ENCODE results near the gene VCX2. TPM values are rescaled to one million over a fixed set of nuclear protein-coding genes. Genes with fewer than 3 reads are reported as not detected.

Gene VCX2
- polyA plus RNA-seq, 1 experiment, result not detected

DNA sequence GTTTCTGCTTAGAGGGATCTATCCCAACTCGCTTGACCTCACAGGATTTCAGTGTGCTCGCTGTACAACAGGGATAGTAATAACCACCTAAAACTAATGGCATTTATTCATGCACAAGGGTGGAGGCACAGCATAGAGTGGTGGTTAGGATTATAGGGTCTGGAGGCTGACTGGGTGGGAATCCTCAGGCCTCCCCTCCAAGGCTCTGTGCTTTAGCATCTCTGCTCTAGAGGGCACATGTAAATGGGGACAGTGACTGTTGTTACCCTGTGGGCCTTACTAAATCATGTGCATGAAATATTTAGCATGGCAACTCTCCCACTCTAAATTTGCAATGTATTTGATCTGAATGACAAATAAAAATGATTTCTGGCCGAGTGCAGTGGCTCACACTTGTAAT, 29.2 kb downstream of the VCX2 start:
- peaks cover 7% of the 10 kb centered on the region; the same call in 1 of the 2 replicates for H3K9me3 ChIP-seq (ENCODE audit: control insufficient read depth, insufficient read depth, low read length)
- TF ChIP-seq, protein P1, sequence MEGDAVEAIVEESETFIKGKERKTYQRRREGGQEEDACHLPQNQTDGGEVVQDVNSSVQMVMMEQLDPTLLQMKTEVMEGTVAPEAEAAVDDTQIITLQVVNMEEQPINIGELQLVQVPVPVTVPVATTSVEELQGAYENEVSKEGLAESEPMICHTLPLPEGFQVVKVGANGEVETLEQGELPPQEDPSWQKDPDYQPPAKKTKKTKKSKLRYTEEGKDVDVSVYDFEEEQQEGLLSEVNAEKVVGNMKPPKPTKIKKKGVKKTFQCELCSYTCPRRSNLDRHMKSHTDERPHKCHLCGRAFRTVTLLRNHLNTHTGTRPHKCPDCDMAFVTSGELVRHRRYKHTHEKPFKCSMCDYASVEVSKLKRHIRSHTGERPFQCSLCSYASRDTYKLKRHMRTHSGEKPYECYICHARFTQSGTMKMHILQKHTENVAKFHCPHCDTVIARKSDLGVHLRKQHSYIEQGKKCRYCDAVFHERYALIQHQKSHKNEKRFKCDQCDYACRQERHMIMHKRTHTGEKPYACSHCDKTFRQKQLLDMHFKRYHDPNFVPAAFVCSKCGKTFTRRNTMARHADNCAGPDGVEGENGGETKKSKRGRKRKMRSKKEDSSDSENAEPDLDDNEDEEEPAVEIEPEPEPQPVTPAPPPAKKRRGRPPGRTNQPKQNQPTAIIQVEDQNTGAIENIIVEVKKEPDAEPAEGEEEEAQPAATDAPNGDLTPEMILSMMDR (IDR thresholded peaks at IDR 0.05; ENCODE audit: low read depth, low read length), result no peak
- H3K4me3 ChIP-seq (ENCODE audit: low read depth, low read length), result no peak overlapping the region
- ChIA-PET CTCF (no interaction called here), POLR2A (no interaction called here)
- DNase-seq (ENCODE audit: low read depth, low spot score), result no peak
- no peaks in the 10 kb centered on the region for H3K27me3 ChIP-seq (ENCODE audit: control insufficient read depth, insufficient read depth, low read length)
- no peak overlapping the region for H3K27ac ChIP-seq (ENCODE audit: low read depth, low read length)

DNA sequence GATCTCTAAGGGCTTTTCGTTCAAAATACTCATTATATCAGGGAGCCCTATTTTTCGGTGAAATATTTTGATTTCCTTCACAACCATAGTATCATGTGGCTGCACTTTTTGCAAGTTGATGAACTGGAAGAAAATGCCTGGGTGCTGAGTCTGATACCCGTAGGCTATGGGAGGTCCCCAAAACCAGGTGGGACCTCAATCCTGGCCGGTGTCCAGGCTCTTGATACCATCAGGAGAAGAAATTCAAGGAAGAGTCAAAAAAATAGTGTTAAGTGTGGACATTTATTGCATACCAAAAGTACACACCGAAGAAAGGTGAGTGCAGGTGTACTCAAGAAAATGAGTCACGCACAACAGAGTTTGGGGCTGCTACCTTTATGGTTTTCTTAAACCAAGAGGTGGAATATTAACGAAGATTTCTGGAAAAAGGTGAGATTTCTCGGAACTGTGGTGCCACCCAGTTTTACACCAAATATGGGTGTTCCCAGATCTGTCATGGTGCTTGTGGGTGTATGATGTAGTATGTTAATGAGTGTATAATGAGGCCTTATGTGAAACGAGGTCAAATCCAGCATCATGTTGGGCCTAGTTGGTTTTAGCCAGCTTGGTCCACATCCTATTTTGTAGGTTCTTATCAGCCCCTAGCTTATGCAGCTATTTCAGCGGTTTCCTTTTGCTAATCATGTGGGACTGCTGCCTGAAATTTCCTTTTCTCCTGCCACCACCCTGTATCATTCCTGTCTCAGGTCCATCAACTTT, 29.9 kb downstream of the VCX2 start:
- ChIA-PET POLR2A (no interaction called here), CTCF (no interaction called here)
- TF ChIP-seq, protein P1 (IDR thresholded peaks at IDR 0.05; ENCODE audit: low read depth, low read length), result no peak

DNA sequence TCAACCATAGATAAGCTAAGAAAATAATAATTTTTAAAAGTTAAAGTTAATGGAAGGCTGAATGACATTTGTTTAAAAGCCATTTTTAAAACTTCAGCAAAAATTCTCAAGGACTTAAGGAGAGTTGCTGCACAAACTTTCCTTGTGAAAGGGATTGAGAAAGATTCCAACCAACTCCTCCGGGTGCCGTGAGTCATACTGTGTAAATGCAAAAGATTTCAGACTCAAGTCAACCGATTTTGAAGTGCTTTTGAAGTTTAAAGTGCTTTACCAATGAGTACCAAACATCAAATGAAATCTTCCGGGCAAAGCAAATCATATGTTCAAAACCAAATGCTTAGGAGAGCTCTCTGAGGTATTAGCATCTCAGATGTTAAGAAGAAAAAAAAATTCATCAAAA, 31.4 kb downstream of the VCX2 start:
- peaks cover under 1% of the 10 kb centered on the region; the same call in 1 of the 2 replicates for H3K9me3 ChIP-seq (ENCODE audit: control insufficient read depth, insufficient read depth, low read length)
- no peaks in the 10 kb centered on the region for H3K27me3 ChIP-seq (ENCODE audit: control insufficient read depth, insufficient read depth, low read length)
- ChIA-PET POLR2A (no interaction called here), CTCF (no interaction called here)
- TF ChIP-seq, protein P1 (IDR thresholded peaks at IDR 0.05; ENCODE audit: low read depth, low read length), result no peak
- no peak overlapping the region for H3K4me3 ChIP-seq (ENCODE audit: low read depth, low read length)
- H3K27ac ChIP-seq (ENCODE audit: low read depth, low read length), result no peak overlapping the region
- DNase-seq (ENCODE audit: low read depth, low spot score), result no peak

More for the DNA sequence above, 29.9 kb downstream of the VCX2 start:
- Histone ChIP-seq H3K4me3 (ENCODE audit: low read depth, low read length) (no peak overlapping the region), H3K27me3 (ENCODE audit: control insufficient read depth, insufficient read depth, low read length) (no peaks in the 10 kb centered on the region), H3K27ac (ENCODE audit: low read depth, low read length) (no peak overlapping the region), H3K9me3 (ENCODE audit: control insufficient read depth, insufficient read depth, low read length) (peaks cover 7% of the 10 kb centered on the region; the same call in 1 of the 2 replicates)
- DNase-seq (ENCODE audit: low read depth, low spot score), result no peak

DNA sequence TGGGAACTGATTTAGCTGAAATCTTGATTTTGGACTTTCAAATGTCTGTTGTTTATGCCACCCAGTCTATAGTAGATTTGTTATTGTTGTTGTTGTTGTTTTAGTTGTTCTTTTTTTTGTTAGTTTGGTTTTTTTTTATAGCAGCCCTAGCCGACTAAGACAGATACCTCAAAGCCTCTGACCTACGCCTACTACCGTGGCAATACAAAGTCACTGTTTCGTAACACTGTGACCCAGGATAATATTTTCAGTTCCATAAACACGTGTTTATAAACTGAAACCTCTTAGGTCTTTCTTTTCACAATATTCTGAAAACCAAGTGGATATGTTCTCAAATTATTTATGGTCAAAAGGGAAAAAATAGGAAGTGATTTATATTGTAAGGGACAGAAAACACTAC, 32.8 kb downstream of the VCX2 start:
- Histone ChIP-seq H3K4me3 (ENCODE audit: low read depth, low read length) (no peak overlapping the region), H3K27me3 (ENCODE audit: control insufficient read depth, insufficient read depth, low read length) (no peaks in the 10 kb centered on the region), H3K27ac (ENCODE audit: low read depth, low read length) (no peak overlapping the region), H3K9me3 (ENCODE audit: control insufficient read depth, insufficient read depth, low read length) (no peaks in the 10 kb centered on the region)
- DNase-seq (ENCODE audit: low read depth, low spot score), result no peak
- CTCF ChIA-PET, result no interaction called here
- TF ChIP-seq, protein P1 (IDR thresholded peaks at IDR 0.05; ENCODE audit: low read depth, low read length), result no peak
- POLR2A ChIA-PET, result no interaction called here

DNA sequence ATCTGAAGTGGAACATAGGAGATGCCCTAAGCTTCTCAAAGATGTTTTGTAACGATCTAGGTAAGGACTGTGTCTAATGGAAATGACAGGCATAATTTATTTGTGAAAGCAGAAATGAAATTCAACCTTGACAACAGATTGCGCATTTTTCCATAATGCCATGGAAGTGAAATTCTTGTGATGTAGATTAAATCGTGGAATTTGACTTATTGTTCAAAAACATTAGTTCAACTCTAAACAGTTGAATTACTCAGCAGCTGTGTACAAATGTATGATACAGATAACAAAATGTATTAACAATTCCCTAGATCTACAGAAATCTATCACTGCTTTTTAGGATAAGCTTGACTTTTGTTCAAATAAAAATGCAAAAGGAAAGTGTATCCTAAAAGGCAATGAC, 44.4 kb downstream of the VCX2 start:
- Histone ChIP-seq H3K27me3 (ENCODE audit: control insufficient read depth, insufficient read depth, low read length) (no peaks in the 10 kb centered on the region), H3K9me3 (ENCODE audit: control insufficient read depth, insufficient read depth, low read length) (peaks cover 4% of the 10 kb centered on the region; the same call in 1 of the 2 replicates), H3K27ac (ENCODE audit: low read depth, low read length) (no peak overlapping the region), H3K4me3 (ENCODE audit: low read depth, low read length) (no peak overlapping the region)
- POLR2A ChIA-PET, result no interaction called here
- DNase-seq (ENCODE audit: low read depth, low spot score), result no peak
- TF ChIP-seq, protein P1 (IDR thresholded peaks at IDR 0.05; ENCODE audit: low read depth, low read length), result no peak
- CTCF ChIA-PET, result no interaction called here

Data from AG04450 (cell line).